GM23338 (cell line): ENCODE data around the gene MAP2K3. TPM values are rescaled to one million over a fixed set of nuclear protein-coding genes. Genes with fewer than 3 reads are reported as not detected.

Experiments used
- CREB1 ChIP-seq: fragments of 250-450 bp; sonication (Bioruptor Pico); IDR thresholded peaks from 2 replicates; pipeline ENCODE4 v1.5.0; 2020; ENCODE audit warnings: low read depth, mild to moderate bottlenecking, moderate library complexity
- CTCF ChIP-seq, 2 experiments: fragments of 200-600 bp in 1 of 2; sonication (generic) in 1 of 2; conservative IDR thresholded peaks; 2 replicates each; pipeline versions ENCODE4 v1.5.1 to v1.6.1; 2016 to 2017; ENCODE audit warnings: antibody characterized with exemption in 2 of 2, low read depth in 2 of 2, mild to moderate bottlenecking in 2 of 2, moderate library complexity in 1 of 2
- EZH2 ChIP-seq: fragments of 200-600 bp; sonication (generic); IDR thresholded peaks from one replicate; pipeline ENCODE4 v1.8.0; 2017; ENCODE audit warnings: antibody characterized with exemption, mild to moderate bottlenecking, low read depth; ENCODE audit not compliant: unreplicated experiment
- EZH2phosphoT487 ChIP-seq: fragments of 200-600 bp; sonication (generic); IDR thresholded peaks from one replicate; pipeline ENCODE4 v1.8.1; 2018; ENCODE audit warnings: antibody characterized with exemption; ENCODE audit not compliant: unreplicated experiment
- JUNB ChIP-seq: IDR thresholded peaks from one replicate; pipeline ENCODE4 v1.6.1; 2016; ENCODE audit warnings: antibody characterized with exemption; ENCODE audit not compliant: unreplicated experiment
- NANOG ChIP-seq: IDR thresholded peaks from 2 replicates; pipeline ENCODE4 v1.6.1; 2016; ENCODE audit warnings: antibody characterized with exemption, borderline replicate concordance
- ZNF114 ChIP-seq: fragments of 250-450 bp; sonication (Bioruptor Pico); IDR thresholded peaks from 2 replicates; pipeline ENCODE4 v1.5.0; 2020; ENCODE audit warnings: mild to moderate bottlenecking, moderate library complexity
- ZNF331 ChIP-seq: fragments of 250-450 bp; sonication (Bioruptor Pico); IDR thresholded peaks from 2 replicates; pipeline ENCODE4 v1.5.0; 2020; ENCODE audit warnings: low read depth, mild to moderate bottlenecking, moderate library complexity
- ZNF462 ChIP-seq: fragments of 250-450 bp; sonication (Bioruptor Pico); IDR thresholded peaks from 2 replicates; pipeline ENCODE4 v1.5.0; 2020; ENCODE audit warnings: mild to moderate bottlenecking, moderate library complexity
- polyA plus RNA-seq: library from polyadenylated mRNA; unstranded; fragments of >200 nt; fragmentation: Nextera tagmentation; extraction: Ambion mirVana; gene quantifications from 2 replicates; pipeline ENCODE4 v1.2.1, GENCODE V29; 2016
- total RNA-seq: library from RNA; depleted of rRNA; stranded (reverse); fragments of >200 nt; shearing (Covaris generic); gene quantifications from 2 replicates; pipeline ENCODE4 v1.2.3, GENCODE V29; 2014

The MAP2K3 gene
- total and polyA plus RNA-seq, 2 experiments from 2014 or later: 28.5 to 31.7 TPM

GRCh38 chr17:21258593-21258992 is 25.9 kb upstream of the MAP2K3 start (continued):
- TF ChIP-seq ZNF462 (CRISPR knock-in tag) (no peak), ZNF331 (CRISPR knock-in tag) (no peak), NANOG (no peak), EZH2 (no peak), CREB1 (CRISPR knock-in tag) (no peak), CTCF (conservative IDR thresholded peaks at IDR 0.05; ENCODE audit: low read depth in 2 of 2) (no peak), ZNF114 (CRISPR knock-in tag) (no peak), EZH2phosphoT487 (no peak), JUNB (no peak)
